Renal cortex interstitium (tissue), 11 donors: Measurements from ENCODE around the gene FNDC5. TPM values are rescaled to one million over a fixed set of nuclear protein-coding genes. Genes with fewer than 3 reads are reported as not detected.

Experiments used
- DNase-seq, 11 donors: peaks; one replicate each; pipeline ENCODE4 v3.0.0-alpha.2; 2013; ENCODE audit warnings: low read depth in 9 of 11, low spot score in 4 of 11; ENCODE audit errors: extremely low read depth in 1 of 11
- polyA plus RNA-seq, 3 donors: library from polyadenylated mRNA; unstranded; fragments of 120-200 nt; gene quantifications; one replicate each; pipeline ENCODE4 v1.2.1, GENCODE V29; 2013; ENCODE audit not compliant: insufficient read length in 3 of 3

The FNDC5 gene
- polyA plus RNA-seq, 3 donors, result 46.5 to 56.8 (median 56.2) TPM

DNA sequence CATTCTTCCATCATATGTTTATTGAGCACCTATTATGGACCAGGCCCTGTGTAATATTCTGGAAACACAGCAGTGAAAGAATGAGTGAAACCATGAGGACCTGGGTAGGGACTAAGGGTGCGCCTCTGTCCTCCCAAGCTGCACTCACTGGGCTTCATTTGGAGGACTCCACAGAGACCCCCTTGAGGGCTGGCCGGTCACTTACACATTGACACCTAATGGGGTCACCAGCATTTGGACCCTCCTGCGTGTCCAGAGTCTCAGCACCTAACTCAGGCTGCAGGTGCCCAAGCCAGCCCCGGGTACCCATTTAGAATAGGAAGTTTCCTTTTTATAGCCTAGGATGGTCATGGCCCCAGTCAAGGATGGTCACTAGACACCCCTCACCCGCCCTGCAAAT, 2.8 kb upstream of the FNDC5 start:
- no peak for DNase-seq

DNA sequence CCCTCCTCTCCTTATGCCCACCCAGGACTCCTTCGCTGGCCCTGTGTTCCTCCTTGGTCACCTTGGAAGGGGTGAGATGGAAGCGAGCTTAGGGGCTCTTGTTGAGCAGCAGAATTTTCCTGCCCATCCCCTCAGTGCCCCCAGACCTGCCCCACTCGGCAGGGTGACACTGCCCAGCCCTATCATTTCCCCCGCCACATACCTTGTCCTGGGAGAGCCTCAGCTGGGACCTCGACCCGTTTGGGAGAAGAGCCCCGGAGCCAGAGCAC, 1.4 kb upstream of the FNDC5 start:
- DNase-seq, result no peak

DNA sequence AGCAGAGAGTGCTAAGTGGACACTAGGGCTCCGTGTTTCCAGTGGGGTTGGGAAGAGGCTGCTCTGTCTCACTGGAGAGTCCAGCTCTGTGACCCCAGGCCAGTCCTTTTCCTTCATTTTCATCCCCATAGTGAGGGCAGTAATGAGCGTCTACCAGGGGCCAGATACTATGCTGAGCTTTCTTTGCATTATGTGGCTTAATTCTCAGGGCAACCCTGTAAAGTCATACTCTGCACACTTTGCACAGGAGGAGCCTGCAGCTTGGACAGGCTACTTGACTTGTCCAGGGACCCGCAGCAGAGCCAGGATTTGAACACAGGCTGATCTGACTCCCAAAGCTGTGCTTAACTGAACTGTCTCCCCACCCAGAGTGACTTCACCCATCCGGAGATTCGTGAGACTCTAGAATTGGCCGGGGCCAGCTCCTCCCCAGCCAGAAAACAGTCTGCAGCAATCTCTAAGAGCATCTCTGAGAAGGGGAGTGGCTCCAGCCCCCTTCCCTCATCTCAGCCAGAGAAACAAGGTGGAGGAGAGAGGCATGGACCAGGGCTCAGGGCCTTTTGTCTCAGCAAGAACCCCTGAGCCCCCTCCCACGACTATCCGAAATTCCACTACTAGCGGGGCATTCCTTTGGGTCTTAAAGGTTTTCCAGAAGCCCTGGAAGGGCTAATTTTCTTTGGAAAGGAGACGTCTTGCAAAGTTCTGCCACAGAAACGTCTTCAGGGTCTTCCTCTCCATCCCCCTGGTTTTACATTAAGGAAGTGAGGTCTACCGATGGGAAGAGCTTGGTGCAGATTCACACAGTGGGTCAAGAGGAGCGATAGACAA, 866 bp upstream of the FNDC5 start:
- no peak for DNase-seq

DNA sequence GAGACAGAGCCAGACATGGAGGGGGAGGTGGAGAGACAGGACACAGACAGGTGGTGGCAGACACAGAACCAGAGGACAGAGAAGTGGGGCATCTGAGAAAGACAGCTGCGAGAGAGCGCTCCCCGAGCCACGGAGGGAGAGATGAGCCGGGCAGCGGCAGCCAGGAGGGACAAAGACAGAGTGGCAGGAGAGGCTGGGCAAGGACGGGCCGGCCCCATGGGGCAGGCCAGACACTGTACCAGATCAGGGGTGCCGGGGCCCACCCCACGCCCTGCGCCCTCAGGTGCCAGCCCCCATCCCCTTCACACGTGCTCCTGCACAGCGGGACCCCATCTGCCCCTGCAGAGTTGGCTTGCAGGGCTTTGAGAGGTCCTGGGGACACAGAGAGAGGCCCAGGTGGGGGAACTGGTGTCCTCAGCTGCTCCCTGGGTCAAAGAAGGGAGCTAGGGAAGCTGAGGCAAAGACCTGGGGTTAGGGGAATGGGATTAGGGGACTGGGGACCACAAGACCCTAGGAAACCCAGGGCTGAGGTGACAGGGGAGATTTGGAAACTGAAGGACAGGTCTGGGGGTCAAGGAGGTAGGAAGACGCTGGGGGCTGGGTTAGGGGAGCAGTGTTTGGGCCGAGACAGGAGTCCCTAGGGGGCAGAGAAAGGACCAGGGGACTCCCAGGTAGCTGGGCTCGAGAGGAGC, 643 bp downstream of the FNDC5 start:
- DNase-seq, result no peak

DNA sequence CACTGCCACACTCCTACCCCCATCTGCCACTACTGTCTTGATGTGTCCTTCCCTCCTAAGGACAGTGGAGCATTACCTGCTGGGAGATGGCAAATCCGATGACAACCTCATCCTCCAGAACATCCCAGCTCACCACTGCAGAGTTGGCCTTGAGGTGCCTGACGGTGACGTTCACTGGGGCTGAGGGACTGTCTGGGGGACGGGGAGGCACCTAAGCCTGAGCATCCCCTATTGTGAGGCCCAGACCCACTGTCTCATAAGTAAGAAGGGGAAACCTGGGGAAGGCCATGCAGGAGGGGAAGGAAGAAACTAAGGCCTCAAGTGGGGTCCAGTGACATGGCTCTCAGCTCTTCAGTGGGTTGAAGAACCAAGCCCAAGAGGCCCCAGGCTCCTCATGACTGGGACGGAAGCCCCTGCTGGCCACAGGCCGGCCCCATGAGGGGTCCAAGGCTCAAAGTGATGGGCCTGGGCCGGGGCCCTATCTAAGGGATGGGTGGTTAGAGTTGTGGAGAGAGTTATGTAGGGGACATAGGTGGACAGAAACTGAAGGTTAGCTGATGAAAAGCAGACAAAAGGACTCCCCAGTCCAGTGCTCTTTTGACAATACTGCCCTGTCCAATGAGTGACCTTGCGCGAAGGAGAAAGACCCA, 1.8 kb downstream of the FNDC5 start:
- DNase-seq, result no peak

DNA sequence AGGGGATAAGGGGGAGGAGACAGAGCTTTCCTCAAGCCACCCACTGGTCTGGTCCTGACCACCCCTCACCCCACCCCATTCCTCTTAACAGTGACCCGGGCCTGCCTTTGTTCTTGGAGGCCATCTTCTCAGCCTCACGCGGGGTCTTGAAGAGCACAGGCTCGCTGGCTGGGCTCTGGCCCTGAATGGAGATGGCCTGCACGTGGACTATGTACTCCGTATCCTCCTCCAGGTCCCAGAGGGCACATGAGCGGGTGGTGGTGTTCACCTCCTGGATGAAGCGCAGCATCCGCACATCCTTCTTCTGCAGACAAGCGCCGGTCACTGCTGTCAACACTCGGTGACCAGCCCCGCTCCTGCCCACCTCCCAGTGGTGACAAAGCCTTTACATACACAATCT, 2.6 kb downstream of the FNDC5 start:
- DNase-seq, result no peak

DNA sequence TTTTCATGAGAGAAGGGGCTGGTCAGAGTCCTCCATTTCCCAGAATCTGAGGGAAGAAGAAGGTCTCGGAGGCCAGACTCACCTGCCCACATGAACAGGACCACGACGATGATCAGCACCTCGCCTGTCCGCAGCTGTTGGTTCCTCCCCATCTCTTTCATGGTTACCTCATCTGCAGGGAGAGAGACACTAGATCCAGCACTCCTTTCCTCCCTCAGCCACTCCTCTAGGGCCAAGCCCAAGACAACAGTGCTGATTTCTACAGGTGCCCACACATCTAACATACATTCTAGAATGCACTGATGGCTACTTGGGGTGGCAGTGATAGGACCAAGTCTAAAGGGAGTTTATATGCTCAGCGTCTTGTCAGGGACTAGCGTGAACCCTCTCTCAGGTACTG, 3.0 kb downstream of the FNDC5 start:
- no peak for DNase-seq

DNA sequence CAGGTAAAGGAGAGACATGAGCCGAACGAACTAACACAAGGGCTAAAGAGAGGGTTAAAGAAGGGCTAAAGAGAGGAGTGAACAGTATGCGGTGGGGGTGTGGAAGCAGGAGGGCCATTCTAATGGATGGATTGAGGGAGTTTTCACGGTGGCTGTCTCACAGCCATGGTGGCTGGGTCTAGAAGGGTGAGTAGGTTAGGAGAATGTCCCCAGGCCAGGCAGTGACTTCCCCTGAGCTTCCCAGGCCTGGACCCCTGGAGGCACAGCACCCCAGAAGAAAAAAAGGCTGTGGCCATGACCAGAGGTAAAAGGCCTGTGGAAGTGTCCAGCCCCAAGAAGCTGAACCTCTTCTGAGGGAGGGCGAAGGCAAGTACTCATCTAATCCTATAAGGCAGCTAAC, 3.6 kb downstream of the FNDC5 start:
- no peak for DNase-seq

DNA sequence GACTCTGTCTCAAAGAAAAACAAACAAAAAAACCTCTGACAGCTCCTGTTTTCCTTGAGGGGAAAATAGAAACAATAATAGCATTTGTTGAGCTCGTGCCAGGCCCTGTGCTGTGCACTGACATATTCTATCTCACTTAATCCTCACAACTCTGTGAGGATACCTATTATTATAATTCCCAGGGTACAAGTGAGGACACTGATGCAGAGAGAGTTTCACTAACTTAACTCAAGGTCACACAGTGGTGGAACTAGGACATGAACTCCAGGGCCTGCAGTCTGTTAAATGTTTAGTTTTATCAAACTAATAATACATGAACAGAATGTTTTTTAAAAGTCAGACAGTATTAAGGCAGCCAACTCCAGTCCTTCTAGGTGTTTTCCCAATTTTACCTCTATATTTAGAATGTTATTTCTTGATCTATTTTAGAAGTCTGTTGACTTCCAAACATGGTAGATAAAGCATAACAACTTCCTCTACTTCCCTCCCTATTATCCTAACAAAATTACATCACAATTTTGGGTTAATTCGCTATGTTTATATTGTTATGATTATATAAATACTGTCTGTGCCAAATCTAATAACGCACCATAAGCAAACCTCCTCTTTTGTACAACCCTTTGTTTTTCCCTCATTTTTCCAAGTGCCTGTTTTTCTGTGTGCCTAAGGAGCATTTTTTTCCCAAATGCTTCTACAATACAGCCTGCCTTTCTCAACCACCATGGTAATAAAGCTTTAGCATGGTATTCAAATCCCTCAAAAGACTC, 4.9 kb downstream of the FNDC5 start:
- no peak for DNase-seq

DNA sequence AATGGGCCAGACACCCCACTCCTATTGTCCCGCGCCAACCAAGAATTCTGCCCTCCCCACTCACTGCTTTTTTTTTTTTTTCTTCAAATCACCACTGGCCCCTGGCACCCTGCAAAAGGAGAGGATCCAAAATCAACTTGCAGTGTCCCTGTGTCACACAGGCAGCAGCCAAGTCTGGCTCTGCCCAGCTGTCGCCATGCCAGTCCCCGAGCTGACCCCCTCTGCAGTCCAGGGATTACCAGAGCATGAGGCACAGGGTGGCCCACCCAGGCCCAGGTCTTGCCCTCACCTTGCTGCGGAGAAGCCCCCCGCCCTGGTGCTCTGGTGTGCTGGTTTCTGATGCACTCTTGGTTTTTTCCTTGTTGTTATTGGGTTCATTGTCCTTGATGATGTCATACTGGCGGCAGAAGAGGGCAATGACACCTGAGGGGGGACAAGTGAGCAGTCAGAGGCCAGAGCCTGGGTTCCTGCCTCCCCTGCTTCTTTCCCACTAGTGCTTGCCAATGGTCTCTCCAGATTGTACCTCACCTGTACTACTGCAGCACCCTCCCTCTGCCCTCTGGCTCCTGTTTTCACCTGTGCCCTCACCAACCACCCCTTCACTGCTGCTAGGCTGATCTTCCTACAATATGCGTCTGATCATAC, 6.2 kb downstream of the FNDC5 start:
- DNase-seq, result no peak

DNA sequence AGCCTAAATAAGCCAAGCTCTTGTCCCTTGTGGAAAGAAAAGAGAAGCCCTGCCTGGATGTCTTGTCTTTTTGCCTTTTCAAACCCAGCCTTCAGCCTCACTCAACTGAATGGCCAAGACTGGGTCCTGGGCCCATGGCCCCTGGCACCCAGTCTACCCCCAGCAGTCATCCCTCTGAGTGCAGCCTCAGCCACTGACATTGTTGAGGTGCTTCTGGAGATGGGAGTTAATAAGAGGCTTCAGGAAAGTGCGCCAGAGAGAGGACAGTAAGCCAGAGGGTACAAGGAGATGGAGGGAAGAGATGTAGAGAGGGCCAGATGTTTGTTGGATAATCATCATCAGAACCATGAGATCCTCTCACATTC, 6.8 kb downstream of the FNDC5 start:
- DNase-seq, result no peak

DNA sequence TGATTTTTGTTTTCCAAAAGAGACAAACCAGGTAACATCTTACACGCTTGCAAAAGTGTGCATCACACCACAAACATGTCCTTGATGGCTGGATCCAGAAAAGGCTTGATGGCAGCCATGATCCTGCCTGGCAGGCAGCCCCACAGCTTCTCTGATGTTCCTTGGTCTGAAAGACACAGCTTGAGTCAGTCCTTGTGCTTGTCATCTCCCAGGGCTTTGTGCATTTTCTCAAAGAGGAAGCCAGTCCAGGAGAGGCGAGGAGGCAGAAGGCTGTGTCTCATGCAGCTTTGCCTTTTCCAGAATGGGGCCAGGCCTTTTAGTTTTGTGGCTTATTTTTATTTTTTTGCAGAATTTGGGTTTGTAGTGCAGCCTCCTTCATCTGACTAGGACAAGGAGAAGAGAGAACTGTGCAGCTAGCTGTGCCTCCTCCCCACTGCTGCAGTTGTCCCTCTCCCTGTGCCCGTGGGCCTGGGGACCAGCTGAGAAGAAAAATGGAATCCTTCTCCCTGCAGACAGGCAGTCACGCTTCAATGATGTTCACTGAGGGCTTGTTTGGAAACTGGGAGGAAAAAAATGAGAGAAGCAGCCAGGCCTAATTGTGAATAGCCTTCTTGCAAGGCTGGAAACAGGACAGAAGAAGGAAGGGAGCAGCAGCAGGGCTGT, 7.4 kb downstream of the FNDC5 start:
- no peak for DNase-seq

DNA sequence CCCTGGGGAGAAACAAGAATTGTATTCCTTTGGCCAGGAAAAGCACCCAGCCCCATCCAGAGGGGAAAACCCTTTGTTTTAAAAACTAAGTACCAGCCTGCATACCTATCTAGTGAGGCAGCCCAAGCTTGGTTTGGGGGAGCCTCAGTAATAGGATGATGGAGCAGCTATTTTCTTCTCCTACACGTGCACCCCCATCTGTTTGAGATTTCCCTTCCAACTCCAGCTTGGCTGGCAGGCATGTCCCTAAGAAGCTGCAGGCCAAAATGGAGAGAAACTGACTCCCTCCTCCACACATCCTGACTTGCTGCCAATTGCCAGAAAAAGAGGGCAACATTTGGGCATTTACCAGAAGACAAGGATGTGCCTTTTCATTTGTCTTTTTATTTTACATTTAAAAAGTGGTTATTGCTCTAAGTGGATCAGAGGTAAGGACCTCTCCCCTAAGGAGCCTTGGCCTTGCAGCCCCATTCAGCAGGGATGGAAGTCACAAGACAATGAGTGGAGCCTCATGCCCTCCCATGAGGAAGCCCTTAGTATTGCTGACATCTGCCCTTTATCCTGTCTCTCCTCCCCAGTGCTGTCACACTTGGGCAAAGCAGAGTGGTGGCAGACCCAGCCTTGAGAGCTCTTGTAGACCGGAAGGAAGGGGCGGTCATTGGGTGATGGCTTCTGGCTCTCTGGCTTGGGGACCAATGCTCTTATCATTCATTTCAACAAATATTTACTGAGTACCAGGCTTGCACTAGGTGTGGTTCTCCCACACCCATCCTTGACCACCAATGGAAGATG, 8.6 kb downstream of the FNDC5 start:
- DNase-seq, result no peak

DNA sequence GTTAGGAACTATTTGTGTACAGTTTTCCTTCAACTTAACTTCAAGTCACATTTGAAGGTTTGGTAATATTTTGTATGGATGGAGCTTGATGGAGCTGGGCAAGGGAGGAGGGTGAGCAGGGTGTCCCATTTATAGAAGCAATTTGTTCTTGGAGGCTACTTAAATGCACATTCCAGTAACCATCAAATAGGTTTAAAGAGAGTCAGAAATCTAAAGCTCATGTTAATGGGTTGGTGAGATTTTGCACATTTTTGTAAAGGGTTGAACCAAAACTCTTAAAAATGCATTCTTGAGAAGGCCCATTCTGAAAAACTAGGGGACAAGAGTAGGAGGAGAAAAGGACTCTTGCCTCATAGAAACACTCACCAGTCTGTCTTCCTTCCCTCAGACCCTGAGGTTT, 10.1 kb downstream of the FNDC5 start:
- DNase-seq, result no peak

DNA sequence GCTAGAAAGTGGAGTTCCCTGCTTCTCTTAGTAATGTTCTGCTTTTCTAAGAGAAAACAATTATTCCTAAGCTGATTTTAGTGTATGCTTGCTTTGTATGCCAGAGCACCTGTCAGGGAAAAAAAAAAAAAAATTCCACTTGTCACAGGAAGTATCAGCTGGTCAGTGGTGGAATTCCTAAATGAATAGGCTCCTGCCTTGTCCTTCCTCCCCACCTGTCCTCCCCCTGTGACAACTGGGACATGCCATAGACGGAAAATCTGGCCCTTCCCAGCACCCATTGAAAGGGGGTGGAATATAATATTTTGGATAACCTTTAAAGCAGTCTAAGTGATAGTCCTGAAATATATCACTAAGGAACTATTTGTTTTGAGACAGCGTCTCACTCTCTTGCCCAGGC, 10.8 kb downstream of the FNDC5 start:
- no peak for DNase-seq

DNA sequence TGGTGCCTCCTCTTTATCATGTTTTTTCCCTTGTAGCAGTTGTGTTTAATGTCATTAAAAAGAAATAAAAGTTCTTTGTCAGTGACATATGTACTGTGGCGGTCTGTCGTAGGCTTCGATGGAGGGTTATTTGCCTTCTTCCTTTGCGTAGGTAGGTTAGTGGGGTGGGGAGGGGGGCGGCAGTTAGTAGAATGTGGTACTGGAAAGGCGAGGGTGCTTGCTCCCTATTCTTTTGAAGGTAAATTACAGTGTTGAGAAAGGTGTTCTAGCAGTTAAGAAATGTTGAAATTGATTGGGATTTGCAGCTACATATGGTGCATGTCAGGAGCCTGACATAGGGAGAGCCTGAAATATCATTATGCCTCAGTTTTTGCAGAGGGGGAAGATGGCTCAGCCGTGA, 11.9 kb downstream of the FNDC5 start:
- no peak for DNase-seq

DNA sequence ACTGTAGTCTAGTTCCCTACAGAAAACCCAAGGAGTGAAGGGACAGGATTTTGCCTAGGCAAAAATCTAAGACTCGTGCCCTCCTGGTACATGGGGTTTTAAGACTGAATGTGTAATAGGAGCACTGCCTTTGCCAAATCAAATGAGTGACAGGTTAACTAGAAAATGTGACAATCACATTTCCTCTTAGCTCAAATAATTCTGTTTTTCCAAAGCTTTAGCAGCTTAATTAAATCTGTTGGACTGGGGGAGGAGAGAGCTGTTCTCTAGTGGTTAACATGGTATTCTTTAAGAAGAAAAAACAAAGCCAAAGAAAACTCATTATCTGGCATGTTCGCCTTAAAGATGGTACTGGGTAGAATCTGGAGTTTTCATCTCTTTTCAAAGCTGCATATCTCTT, 12.6 kb downstream of the FNDC5 start:
- DNase-seq, result no peak
